ENCODE measurements around the gene ADCK2.
"Not testable (repeated sequence)": the region's sequence is repeated elsewhere in the genome, so short reads cannot be mapped to it uniquely, and the experiment has no call there.

Gene ADCK2

DNA sequence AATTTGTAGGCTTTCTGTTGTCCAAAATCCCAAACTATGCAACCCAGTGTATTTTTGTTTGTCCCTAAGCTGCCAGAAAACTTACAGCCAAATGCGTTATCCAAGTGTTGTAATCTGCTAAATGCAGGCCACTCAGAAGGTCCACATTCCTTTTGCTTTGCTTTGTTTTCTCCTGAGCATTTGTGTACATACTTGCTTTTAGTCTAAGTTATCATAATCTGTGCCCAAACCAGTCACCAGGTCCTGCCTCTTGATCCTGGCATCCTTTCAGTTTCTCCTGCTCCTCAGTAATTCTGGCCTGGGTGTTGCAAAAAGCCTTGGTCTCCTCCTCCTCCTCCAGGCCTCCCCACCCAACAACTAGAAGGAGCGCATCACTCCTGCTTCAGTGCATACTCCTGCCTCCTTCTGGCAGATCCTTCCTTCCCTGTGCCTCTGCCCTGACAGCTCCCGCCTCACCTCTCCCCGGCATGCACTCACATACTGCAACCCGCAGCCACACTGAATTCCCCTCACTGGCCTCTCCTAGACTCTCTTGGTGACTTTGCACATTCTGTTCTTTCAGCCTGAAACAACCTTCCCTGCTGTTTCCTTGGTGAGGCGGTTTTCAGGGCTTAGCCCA, 34.5 kb upstream of the ADCK2 start:
- no CpG with 5 or more reads among the region's 6 CpGs for WGBS (ENCODE audit: insufficient coverage, insufficient read length)
- H3K4me3 ChIP-seq (ENCODE audit: low read length): no peak overlapping the region
- no peak overlapping the region for H3K27ac ChIP-seq (ENCODE audit: low read length)
- no peaks in the 10 kb centered on the region for H3K36me3 ChIP-seq (ENCODE audit: control insufficient read depth, insufficient read depth, low read length)
- no peaks in the 10 kb centered on the region for H3K9me3 ChIP-seq (ENCODE audit: control insufficient read depth, insufficient read depth, low read length)
- peaks cover 2% of the 10 kb centered on the region; the same call in 1 of the 2 replicates for H3K27me3 ChIP-seq (ENCODE audit: control insufficient read depth, insufficient read depth, low read length)
- DNase-seq (ENCODE audit: low read depth, low spot score): no peak
- H3K4me1 ChIP-seq (ENCODE audit: control insufficient read depth, insufficient read depth, low read length): peaks cover 8% of the 10 kb centered on the region; the same call in 1 of the 2 replicates

DNA sequence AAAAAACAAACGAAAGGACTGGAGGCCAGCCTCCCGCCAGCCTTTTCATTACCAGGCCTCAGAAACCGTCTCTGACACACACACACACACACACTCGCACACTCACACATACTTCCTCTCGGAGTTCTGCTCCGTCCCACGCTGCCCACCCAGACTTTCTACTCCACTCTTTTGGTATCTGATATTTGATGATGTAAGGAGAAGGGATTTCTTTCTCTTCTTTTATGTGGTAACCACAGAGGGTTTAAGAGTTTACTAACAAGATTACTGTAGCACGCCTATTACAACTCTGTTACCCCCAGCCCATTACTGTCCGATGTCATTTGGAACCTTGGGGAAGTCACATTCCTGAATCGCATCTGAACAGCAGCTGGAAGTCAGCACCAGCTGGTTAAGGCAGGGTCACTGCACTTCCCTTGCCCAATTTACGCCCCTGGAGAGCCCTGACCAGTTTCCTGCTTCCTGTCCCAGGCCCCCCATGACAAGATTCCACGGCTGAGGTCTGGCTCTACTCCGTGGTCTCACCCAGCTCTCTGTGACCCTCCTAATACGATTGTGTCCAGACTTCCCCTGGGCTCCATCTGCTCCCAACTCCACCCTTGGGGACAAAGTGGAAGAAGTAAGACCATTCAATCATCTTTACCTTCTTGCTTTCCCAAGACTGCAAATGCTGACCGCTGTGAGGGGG, 33.2 kb upstream of the ADCK2 start:
- DNase-seq (ENCODE audit: low read depth, low spot score): no peak
- peaks cover 2% of the 10 kb centered on the region; the same call in 1 of the 2 replicates for H3K27me3 ChIP-seq (ENCODE audit: control insufficient read depth, insufficient read depth, low read length)
- H3K36me3 ChIP-seq (ENCODE audit: control insufficient read depth, insufficient read depth, low read length): no peaks in the 10 kb centered on the region
- no CpG with 5 or more reads among the region's 15 CpGs for WGBS (ENCODE audit: insufficient coverage, insufficient read length)
- H3K4me3 ChIP-seq (ENCODE audit: low read length): peak overlapping the region; percentile 67; the same call in 1 of the 2 replicates
- no peak overlapping the region for H3K27ac ChIP-seq (ENCODE audit: low read length)
- peaks cover 8% of the 10 kb centered on the region; the same call in 1 of the 2 replicates for H3K4me1 ChIP-seq (ENCODE audit: control insufficient read depth, insufficient read depth, low read length)
- no peaks in the 10 kb centered on the region for H3K9me3 ChIP-seq (ENCODE audit: control insufficient read depth, insufficient read depth, low read length)

DNA sequence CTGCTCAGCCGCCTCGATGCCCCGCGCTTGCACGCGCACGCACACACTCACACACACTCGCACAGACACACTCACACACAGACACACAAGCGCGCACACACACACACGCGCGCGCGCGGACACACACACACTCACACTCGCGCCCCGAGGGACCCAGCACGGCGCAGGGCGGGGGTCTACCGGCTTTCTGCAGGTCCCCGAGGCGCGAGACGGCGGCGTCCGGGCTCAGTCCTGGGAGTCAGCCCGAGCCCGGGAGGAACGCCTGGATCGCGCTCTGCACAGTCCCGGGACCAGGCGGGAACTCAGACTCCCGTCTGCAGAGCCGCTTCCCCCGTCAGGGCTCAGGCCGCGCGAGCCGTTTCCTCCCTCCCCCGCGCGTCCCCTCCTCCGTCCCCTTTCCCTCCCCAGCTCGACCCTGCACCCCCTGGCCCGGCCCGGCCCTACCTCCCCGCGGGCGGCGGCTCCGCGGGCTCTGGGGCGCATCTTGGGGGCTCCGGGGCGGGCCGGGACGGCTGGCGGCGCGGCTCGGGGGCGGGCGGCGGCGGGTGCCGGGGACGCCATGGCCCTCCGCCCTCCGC, 32.6 kb upstream of the ADCK2 start:
- DNase-seq (ENCODE audit: low read depth, low spot score): no peak
- Histone ChIP-seq H3K9me3 (ENCODE audit: control insufficient read depth, insufficient read depth, low read length) (no peaks in the 10 kb centered on the region), H3K36me3 (ENCODE audit: control insufficient read depth, insufficient read depth, low read length) (no peaks in the 10 kb centered on the region), H3K27ac (ENCODE audit: low read length) (no peak overlapping the region), H3K27me3 (ENCODE audit: control insufficient read depth, insufficient read depth, low read length) (peaks cover 2% of the 10 kb centered on the region; the same call in 1 of the 2 replicates), H3K4me3 (ENCODE audit: low read length) (peak overlapping the region; percentile 67; the same call in 1 of the 2 replicates), H3K4me1 (ENCODE audit: control insufficient read depth, insufficient read depth, low read length) (peaks cover 8% of the 10 kb centered on the region; the same call in 1 of the 2 replicates)
- WGBS (ENCODE audit: insufficient coverage, insufficient read length): no CpG with 5 or more reads among the region's 74 CpGs

DNA sequence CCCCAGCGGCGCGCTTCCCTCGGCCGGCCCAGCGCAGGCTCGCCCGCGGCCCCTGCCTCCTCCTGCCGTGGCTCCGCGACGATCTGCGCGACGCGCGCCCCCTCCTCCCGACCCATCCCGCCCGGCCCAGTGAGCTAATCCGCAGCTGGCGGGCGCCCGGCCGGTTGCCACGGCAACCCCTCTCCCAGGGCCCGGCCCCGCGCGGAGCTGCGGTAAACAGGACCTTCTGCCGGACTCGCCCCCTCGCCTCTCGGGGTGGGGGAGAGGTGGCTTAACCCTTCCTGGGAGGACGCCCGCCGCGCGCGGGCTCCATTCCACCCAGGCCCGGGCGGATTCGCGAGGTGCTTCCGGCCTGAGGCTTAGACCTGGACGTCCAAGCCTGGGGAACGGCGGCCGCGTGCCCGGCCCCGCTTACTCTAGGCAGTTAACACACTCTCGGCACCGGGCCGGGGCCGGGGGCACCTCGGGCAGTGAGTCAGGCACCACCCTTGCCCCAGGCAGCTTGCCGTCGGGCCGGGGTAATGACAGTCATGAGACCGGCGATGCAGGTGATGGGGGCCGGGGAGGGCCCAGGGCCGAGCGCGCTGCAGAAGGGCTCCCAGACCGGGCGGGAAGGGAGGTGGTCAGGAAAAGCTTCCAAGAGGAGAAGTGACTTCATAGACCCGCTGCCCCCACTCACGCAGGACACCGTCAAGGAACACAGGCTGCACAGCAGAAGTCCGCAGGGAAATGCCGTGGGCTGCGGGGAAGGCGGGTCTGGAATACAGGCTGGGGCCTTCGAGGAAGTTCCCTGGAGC, 31.8 kb upstream of the ADCK2 start, which contains the start of gene DENND2A:
TSS of gene DENND2A (minus strand) at position 87 of the 797 bp plus-strand sequence. CDS start 38,416 bp downstream, outside the sequence.
- no peak within 1 kb of the TSS for H3K27ac ChIP-seq (ENCODE audit: low read length)

GRCh38 chr7:140641524-140642195, 31.1 kb upstream of the ADCK2 start:
- no peaks in the 10 kb centered on the region for H3K9me3 ChIP-seq (ENCODE audit: control insufficient read depth, insufficient read depth, low read length)
- DNase-seq (ENCODE audit: low read depth, low spot score): no peak
- H3K4me1 ChIP-seq (ENCODE audit: control insufficient read depth, insufficient read depth, low read length): peaks cover under 1% of the 10 kb centered on the region; the same call in 1 of the 2 replicates
- no CpG with 5 or more reads among the region's 15 CpGs for WGBS (ENCODE audit: insufficient coverage, insufficient read length)
- no peak overlapping the region for H3K27ac ChIP-seq (ENCODE audit: low read length)
- H3K4me3 ChIP-seq (ENCODE audit: low read length): peak overlapping the region; percentile 67; the same call in 1 of the 2 replicates
- peaks cover 2% of the 10 kb centered on the region; the same call in 1 of the 2 replicates for H3K27me3 ChIP-seq (ENCODE audit: control insufficient read depth, insufficient read depth, low read length)
- H3K36me3 ChIP-seq (ENCODE audit: control insufficient read depth, insufficient read depth, low read length): no peaks in the 10 kb centered on the region

More for the DNA sequence above, 31.8 kb upstream of the ADCK2 start, which contains the start of gene DENND2A:
- Histone ChIP-seq H3K4me3 (ENCODE audit: low read length) (peak within 1 kb of the TSS; percentile 67), H3K27me3 (ENCODE audit: control insufficient read depth, insufficient read depth, low read length) (peaks cover 2% of the 10 kb centered on the region; the same call in 1 of the 2 replicates), H3K4me1 (ENCODE audit: control insufficient read depth, insufficient read depth, low read length) (peaks cover 4% of the 10 kb centered on the region; the same call in 1 of the 2 replicates), H3K9me3 (ENCODE audit: control insufficient read depth, insufficient read depth, low read length) (no peaks in the 10 kb centered on the region), H3K36me3 (ENCODE audit: control insufficient read depth, insufficient read depth, low read length) (no peaks in the 10 kb centered on the region)
- WGBS (ENCODE audit: insufficient coverage, insufficient read length): no CpG with 5 or more reads among the region's 78 CpGs
- no peak for DNase-seq (ENCODE audit: low read depth, low spot score)

DNA sequence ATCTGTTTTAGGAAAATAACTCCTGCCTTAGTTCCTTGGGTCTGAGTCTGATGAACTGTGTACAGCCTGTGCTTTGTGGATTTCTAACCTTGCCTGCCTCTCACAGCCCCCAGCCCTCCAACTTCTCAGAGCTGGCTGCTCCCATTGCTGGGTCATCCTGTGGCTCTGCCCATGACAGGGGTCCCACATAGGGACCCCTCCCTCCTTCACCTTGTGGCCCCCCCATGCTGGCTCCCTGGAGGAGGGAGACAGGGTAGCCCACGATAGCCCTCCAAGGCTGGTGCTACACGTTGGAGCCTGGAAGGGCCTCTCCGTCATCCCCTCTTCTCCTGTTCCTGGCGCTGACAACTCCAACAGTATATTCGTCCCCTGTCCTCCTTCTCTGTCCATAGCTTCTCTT, 29.3 kb upstream of the ADCK2 start:
- Histone ChIP-seq H3K27me3 (ENCODE audit: control insufficient read depth, insufficient read depth, low read length) (peaks cover 2% of the 10 kb centered on the region; the same call in 1 of the 2 replicates), H3K36me3 (ENCODE audit: control insufficient read depth, insufficient read depth, low read length) (no peaks in the 10 kb centered on the region), H3K4me1 (ENCODE audit: control insufficient read depth, insufficient read depth, low read length) (peaks cover 3% of the 10 kb centered on the region; the same call in 1 of the 2 replicates), H3K27ac (ENCODE audit: low read length) (no peak overlapping the region), H3K9me3 (ENCODE audit: control insufficient read depth, insufficient read depth, low read length) (no peaks in the 10 kb centered on the region), H3K4me3 (ENCODE audit: low read length) (no peak overlapping the region)
- WGBS (ENCODE audit: insufficient coverage, insufficient read length): no CpG with 5 or more reads among the region's 5 CpGs
- no peak for DNase-seq (ENCODE audit: low read depth, low spot score)

DNA sequence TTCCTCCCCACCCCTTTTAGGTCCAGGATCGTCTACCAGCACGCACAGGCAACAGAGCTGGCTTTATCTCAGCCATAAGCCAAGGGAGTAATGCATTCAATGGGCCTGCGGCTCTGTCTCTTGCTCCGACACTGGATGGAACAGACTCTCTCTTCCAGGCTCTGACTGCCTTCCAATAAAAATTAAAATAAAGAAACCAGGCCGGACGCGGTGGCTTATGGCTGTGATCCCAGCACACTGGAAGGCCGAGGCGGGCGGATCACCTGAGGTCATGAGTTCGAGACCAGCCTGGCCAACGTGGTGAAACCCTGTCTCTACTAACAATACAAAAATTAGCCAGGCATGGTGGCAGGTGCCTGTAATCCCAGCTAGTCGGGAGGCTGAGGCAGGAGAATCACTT, 28.0 kb upstream of the ADCK2 start:
- H3K4me1 ChIP-seq (ENCODE audit: control insufficient read depth, insufficient read depth, low read length); DNase-seq (ENCODE audit: low read depth, low spot score); H3K27me3 ChIP-seq (ENCODE audit: control insufficient read depth, insufficient read depth, low read length); H3K36me3 ChIP-seq (ENCODE audit: control insufficient read depth, insufficient read depth, low read length); H3K9me3 ChIP-seq (ENCODE audit: control insufficient read depth, insufficient read depth, low read length); H3K4me3 ChIP-seq (ENCODE audit: low read length); H3K27ac ChIP-seq (ENCODE audit: low read length): not testable (repeated sequence)
- WGBS (ENCODE audit: insufficient coverage, insufficient read length): no CpG with 5 or more reads among the region's 13 CpGs

DNA sequence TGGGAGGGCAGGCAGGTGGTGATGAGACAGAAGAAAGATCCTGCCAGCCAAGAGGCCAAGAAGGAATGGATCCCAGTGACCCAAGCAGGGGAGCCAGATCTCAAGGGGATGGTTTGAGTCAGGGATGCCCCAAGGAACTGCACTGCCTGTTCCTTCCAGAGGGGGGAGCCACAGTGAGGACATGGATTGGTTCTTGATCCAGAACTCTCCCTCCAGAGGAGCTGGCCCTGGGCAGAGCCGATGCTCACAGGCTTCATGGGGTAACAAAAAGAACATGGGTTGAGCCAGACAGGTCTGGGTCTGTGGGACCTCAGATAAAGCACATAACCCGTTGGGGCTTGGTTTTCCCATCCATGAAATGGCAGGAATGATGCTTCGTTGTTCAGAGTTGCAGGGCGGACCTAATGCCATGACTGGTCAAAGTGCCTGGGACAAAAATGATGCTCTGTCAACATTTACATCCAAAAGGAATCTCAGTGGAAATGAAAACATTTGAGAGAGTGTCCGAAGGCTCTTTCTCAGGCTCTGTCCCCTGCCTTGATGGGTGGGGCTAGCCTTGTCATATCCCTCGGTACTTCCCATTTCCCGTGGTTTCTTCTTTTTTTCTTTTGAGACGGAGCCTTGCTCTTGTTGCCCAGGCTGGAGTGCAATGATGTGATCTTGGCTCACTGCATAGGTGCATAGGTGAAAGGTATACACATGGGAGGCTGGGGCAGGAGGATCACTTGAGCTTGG, 27.4 kb upstream of the ADCK2 start:
- Histone ChIP-seq H3K36me3 (ENCODE audit: control insufficient read depth, insufficient read depth, low read length) (no peaks in the 10 kb centered on the region), H3K4me3 (ENCODE audit: low read length) (no peak overlapping the region), H3K27ac (ENCODE audit: low read length) (no peak overlapping the region), H3K9me3 (ENCODE audit: control insufficient read depth, insufficient read depth, low read length) (no peaks in the 10 kb centered on the region), H3K27me3 (ENCODE audit: control insufficient read depth, insufficient read depth, low read length) (peaks cover 2% of the 10 kb centered on the region; the same call in 1 of the 2 replicates), H3K4me1 (ENCODE audit: control insufficient read depth, insufficient read depth, low read length) (peaks cover 3% of the 10 kb centered on the region; the same call in 1 of the 2 replicates)
- WGBS (ENCODE audit: insufficient coverage, insufficient read length): no CpG with 5 or more reads among the region's 8 CpGs
- DNase-seq (ENCODE audit: low read depth, low spot score): no peak

DNA sequence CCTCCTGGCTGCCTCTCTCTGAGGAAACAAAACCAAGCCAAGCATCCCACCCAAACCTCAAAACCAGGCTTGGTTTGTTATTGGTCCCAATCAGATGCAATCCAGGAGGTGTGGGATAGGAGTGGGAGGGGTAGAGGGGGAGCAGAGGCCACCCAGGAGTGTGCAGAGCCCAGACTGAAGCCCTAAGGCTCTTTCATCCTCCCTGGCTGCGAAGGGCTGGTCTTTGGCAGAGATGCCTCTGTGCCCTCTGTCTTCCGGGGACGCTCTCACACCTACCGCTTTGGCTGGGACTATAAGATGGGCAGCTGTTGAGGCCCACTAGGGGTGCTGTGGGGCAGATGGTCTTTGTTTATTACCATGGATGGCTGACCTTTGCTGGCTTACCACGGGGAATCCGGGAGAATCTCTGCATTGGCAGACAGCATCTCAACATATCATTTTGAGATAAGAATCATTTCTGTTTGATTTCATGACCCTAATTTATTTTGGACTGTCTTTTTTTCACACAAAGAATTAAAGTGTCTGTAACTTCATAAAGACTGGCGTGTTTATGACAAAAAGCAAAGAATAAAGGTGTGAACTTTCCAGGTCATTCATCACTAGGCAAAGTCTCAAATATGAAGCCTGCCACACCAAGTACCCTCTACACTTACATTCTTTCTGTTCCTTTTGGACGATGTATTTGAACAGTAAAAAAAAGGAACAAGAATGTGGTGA, 25.7 kb upstream of the ADCK2 start:
- Histone ChIP-seq H3K36me3 (ENCODE audit: control insufficient read depth, insufficient read depth, low read length) (no peaks in the 10 kb centered on the region), H3K4me1 (ENCODE audit: control insufficient read depth, insufficient read depth, low read length) (peaks cover 3% of the 10 kb centered on the region; the same call in 1 of the 2 replicates), H3K27me3 (ENCODE audit: control insufficient read depth, insufficient read depth, low read length) (no peaks in the 10 kb centered on the region), H3K9me3 (ENCODE audit: control insufficient read depth, insufficient read depth, low read length) (no peaks in the 10 kb centered on the region), H3K4me3 (ENCODE audit: low read length) (no peak overlapping the region), H3K27ac (ENCODE audit: low read length) (no peak overlapping the region)
- WGBS (ENCODE audit: insufficient coverage, insufficient read length): no CpG with 5 or more reads among the region's 8 CpGs
- DNase-seq (ENCODE audit: low read depth, low spot score): no peak
